Measurements from ENCODE around the gene CHMP4B.

CHMP4B gene

DNA sequence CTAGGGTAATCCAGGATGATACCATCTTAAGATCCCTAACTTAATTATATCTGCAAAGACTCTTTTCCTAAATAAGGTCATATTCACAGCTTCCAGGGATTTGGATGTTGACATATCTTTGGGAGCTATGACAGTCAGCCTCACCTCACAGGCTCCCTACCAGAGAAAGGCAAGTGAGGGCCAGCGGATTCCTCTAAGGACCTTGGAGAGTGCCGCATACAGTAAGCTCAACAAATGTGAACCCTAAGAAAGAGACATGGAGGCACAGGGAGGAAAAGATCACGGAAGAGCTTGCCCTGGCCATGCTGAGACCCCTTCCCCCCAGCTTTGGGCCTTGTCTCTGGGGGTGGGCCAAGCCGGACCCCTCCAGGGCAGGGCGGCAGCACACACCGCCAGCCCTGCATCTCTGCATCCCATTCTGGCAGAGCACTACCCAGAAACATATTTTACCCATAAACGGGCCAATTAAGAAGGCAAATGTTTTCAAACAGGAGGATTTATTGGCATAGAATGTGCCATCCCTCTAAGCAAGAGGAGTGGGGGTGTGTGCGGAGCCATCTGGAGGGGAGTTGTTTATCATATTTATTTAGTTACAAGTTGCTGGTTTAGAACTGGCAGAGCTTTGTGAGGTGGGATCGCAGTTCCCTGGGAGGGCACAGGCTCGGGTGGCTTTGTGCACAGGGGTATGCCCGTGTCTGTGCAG, 55.4 kb downstream of the CHMP4B start:
- DNase-seq, result no peak

DNA sequence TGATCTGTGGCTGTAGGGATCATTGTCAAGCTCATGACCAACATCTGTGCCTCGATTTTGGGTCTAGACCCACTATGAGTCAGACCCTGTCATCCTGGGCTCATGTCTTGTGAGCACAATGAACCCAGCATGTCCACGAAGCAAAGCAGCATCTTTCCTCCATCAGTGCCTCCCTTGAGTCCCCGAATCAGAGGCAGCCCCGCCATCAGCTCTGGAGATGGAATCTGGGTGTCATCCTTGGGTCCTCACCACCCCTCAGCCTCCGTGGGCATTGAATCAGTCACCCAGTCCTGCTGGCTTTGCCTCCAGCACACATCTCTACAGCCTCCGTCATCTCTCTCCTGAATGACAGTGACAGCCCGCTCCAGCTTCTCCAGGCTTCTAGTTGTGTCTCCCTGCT, 56.9 kb downstream of the CHMP4B start:
- no peak for DNase-seq

DNA sequence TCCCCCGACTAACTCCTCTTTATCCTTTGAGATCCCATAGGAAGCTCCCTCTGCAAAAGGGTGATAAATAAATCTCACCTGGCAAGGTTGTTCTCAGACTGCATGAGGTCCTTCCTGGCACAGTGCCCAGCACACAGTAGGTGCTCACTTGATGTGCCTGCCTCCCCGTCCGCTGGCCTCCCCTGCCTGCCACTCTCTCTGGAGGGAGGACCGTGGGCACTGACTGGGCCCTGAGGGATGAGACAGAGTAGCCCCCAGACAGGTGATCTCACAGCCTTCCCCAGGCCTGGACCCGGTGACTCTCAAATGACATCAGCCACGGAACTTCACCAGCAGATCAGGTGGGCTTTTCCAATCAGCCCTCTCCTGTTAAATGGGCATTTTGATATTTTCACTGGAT, 57.4 kb downstream of the CHMP4B start:
- no peak for DNase-seq

DNA sequence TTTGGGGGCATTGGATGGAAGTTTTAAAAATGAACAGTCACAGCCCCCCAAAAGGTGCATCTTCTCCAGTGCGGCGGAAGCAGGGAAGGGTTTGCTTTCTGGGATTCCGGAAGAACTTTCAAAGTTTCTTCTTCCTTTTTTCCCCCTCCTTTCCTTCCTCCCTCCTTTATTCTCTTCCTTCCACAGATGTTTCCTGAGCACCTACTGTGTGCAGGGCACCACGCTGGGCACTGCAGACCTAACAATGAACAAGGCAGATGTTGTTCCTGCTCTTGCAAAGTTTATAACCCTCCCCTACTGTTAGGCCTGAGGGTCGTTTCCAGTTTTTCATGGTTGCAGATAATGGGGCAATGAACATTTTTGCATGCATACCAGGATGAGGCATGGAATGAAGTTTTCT, 58.1 kb downstream of the CHMP4B start:
- DNase-seq, result no peak

DNA sequence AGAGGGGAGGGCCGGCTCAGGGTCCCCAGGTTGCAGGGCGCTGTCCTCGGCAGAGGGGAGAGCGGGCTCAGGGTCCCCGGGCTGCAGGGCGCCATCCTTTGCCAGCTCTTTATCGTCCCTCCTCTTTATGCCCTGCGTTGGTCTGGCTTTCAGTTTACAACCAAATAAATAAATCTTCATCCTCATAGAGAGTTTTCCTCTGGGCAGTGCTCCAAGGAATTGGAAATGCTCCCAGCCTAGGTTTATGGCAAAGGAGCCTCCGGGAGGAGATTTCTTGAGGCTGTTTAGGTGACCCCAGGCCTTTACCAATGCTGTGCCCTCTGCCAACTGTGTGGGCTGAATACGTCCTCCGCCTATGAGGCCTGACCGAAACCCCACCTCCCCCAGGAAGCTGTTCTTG, 60.2 kb downstream of the CHMP4B start:
- DNase-seq, result no peak

DNA sequence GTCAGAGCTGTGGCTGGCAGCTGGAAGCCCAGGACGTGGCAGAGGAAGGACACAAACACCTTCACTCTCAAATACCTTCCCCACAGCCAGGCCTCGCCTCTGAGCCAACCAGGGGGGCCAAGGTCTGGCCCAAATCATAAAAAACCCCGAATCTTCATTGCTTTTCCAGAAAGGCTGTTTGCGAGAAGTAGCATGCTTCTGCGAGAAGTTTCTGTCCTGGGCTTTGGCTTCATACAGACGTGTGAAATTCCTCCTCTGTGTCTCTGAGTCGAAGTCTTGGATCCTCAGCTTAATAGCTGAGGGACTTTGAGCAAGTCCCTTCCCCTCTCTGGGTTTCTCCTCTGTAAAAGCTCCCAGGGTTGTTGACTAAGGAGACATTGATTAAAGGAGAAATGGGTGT, 63.0 kb downstream of the CHMP4B start:
- no peak for DNase-seq

DNA sequence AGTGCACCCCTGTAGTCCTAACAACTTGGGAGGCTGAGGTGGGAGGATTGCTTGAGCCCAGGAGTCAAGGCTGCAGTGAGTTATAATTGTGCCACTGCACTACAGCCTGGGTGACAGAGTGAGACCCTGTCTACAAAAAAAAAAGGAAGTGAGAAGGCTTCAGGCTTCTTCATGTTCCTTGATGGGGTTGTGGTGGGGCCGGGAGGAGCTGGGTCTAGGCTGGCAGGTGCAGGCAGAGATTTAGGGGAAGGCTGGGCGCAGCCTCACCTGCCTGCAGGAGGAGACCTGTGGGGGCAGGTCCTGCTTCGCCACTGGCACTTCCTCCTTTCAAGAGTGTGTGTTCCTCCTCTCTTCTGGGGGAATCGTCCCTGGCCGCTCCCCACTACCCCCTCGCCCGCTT, 63.9 kb downstream of the CHMP4B start:
- no peak for DNase-seq

DNA sequence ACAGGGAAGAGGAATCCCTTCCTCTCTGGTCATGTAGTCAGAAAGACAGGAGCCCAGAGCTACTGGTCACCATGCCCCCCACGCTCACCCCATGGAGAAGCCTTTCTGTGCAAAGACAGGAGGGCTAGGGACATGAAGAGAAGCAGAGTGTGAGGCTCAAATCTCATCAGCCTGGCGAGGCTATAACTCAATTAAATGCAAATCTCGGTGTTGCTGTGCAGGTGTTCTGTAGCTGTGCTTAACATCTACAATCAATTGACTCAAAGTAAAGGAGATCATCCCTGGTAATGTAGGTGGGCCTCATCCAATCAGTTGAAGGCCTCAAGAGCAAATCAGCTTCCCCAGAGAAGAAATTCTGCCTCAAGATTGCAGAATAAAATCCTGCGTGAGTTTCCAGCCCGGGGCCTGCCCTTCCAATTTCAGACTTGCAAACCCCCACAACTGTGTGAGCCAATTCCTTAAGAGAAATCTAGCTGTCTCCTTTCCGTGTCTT, 64.4 kb downstream of the CHMP4B start:
- DNase-seq, result no peak

DNA sequence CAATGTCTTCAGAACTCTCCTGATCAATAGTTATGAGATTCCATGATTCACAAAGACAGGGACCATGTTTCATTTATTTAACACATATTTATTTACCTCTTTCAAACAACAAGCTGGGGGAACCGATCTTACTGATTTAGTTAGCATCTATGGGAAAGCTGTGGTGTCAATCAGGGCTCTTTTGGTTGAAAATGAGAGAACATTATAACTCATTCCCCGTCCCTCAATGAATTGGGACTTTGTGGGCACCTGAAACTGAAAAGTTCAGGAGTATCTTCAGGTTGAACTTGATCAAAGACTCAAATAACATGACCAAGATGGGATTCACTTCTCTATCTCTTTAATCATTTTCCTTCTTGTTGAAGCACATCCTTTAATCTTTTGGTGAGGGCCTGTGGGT, 67.4 kb downstream of the CHMP4B start:
- no peak for DNase-seq

DNA sequence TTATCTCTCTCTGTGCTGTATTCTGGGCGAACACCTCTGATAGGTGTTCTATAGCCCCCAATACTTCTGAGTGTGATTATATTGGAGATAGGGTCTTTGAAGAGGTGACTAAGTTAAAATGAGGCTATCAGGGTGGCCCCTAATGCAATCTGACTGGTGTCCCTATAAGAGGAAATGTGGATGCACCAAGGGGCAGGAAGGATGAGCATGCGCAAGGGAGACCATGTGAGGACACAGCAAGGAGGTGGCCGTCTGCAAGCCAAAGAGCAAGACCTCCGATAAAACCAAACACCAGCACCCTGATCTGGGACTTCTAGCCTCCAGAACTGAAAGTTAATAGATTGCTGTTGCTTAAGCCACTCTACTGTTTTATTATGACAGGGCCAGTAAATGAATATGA, 69.2 kb downstream of the CHMP4B start:
- DNase-seq, result no peak

DNA sequence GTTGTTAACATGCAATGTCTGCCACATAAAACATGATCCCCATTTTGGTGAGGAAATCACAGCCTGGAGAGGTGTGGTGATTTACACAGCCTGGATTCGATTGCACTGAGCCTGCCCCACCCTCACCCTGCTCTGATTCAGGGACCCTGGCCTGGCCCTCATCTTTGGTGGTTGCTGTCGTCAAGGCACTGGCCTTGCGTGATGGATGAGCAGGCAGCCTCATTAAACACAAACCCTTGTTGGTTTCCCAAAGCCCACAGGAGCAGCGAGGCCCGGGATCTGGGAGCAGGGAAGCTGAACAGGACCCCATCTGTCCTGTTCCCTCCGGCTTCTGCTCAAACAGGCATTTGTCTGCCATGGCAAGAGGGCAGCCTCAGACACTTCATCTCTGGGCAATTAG, 70.8 kb downstream of the CHMP4B start:
- DNase-seq, result no peak

DNA sequence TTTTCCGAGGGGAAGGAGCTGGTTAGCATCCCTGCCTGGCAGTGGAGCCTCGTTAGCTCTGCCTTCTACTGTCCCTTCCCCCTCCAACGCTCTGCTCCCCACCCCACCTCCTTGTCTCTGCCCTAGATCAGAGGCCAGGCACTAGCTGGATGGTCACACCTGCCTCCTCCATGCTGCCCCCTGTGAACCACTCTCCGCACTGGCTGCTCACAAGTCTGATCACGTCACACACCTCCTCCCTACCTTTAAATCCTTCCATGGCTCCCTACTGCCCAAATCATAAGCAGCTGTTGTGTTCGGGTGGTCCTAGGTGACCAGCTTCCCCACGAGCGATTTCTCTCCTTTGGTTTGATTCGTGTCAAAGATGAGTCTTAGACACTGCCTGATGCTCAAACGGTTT, 71.3 kb downstream of the CHMP4B start:
- no peak for DNase-seq

DNA sequence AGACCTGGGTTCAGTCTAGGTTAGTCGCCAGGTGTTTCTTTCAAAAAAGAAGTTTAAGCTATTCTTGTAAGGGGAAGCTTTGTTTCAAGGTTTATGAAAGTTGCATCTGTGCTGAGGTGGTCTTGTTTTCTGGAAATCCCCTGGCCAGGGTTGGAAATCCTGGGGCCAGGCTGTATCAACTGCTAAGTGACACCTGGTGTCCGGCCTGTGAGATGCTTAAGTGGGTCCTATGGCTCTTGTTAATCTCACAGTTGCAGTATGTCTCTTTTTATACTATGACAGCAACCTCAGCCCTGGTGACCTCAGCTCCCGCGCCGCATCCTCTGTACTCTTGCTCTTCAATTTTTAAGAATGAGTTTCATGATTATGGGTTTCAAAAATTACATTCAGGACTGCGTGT, 72.0 kb downstream of the CHMP4B start:
- no peak for DNase-seq

DNA sequence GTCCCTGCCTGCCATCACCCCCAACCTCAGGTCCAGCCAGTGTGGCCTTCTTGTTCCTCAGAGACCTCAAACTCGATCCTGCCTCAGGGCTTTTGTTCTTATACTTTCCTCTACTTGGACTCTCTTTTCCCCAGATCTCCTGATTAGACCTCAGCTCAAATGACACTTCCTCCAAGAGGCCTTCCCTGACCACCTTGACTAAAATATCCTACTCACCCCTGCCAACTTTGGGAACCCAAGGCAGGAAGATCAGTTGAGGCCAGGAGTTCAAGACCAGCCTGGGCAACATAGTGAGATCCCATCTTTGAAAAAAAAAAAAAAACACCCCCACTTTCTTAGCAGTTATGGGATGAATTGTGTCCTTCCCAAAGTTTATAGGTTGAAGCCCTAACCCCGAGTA, 73.5 kb downstream of the CHMP4B start:
- no peak for DNase-seq

DNA sequence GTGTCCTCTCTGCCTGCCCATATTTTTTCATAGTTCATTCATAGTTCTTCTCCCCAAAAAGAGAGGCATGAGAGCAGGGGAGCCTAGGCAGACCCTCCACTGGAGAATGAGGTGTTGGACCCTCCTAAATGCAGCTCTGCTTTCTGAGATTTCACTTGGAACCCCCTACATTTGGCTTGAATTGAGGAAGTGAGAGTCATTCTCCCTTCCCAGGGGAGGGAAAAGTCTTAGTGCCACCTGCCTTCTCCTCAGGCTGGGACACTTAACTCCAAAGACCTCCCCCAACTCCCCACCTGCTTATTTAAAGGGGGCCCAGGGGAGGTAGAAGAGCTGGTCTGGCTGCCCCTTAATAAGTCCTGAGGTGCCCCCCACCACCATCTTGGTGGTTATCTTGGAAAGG, 78.2 kb downstream of the CHMP4B start:
- DNase-seq, result no peak

DNA sequence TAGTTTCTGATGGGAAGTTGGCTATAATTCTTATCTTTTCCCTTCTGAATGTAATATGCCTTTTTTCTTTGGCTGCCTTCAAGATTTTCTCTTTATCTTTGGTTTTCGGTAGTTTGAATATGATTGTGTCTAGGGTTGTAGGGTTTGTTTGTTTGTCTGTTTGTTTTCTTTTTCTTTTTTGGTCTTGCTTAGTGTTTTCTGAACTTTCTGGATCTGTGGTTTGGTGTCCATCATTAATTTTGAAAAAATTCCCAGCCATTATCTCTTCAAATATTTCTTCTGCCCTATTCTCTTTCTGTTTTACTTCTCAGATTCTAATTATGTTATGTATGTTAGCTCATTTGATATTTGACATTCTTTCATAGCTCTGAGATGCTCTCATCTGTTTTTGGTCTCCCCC, 79.4 kb downstream of the CHMP4B start:
- no peak for DNase-seq

DNA sequence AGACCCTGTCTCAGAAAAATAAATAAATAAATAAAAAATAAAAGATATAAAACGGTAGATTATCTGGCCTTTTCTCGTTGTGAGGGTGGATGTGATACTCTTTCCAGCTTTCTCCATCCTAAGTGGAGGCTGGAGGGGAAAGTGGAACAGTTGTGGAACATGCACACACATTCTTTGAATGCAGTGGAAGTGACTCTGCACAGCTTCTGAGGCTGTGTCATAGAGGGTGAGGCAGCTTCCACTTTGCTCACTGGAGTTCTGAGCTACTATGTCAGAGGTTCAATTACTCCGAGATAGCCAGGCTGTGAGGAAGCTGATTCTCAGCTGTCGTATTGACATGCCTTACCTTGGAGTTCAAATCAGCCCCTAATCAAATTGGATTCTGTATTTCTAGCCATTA, 82.2 kb downstream of the CHMP4B start:
- no peak for DNase-seq

DNA sequence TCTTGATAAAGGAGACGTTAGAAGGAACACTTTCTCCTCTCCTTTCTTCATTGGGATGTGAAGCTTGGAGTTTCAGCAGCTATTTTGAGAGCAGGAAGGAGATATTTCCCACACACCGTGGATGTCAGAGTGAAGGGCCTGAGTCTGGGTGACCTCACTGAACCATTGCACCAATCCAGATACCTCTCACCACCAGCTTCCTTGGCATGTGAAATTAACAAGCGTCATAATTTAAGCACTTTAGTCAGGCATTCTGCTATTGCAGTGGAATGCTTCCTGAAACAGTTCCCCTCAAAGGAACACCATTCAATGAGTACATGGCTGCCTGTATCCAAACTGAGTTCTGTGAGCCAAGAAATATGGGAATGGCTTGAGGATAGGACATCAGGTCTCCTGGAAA, 83.7 kb downstream of the CHMP4B start:
- DNase-seq, result no peak

DNA sequence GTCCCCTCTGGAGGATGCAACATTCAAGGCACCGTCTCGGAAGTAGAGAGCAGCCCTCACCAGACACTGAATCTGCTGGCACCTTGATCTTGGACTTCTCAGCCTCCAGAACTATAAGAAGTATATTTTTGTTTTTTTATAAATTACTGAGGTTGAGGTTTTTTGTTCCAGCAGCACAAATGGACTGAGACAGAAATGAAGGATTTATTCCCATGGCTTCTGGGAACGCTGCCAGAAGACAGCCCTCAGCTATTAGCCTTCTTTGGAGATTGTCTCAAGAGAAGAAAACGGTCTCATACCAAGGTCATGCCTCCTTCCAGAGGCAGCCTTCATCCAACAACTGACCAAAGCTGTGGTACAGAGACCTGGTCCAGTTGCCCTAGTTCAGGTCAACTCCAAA, 85.4 kb downstream of the CHMP4B start:
- no peak for DNase-seq

DNA sequence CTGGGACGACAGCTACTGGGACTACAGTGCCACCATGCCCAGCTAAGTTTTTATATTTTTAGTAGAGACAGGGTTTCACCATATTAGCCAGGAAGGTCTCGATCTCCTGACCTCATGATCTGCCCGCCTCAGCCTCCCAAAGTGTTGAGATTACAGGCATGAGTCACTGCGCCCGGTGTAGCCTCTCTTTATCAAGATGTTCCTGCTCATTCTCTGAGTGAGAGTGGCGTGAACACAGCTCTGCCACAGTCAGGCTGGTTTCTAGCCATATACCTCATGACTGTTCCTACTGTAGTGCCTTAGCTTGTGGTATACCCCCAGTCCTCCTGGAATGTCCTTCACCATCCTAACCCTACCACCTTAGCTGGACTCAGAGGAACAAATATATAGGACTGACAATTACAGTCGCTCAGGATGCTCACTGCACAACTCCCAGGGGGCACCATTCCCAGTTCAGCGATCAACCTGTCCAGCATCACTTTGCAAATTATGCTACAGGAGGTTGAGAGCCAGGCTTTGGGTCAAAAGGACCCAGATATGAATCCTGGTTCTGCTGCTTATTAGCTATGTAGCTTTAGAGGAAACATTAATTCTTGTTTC, 86.3 kb downstream of the CHMP4B start:
- DNase-seq, result no peak

DNA sequence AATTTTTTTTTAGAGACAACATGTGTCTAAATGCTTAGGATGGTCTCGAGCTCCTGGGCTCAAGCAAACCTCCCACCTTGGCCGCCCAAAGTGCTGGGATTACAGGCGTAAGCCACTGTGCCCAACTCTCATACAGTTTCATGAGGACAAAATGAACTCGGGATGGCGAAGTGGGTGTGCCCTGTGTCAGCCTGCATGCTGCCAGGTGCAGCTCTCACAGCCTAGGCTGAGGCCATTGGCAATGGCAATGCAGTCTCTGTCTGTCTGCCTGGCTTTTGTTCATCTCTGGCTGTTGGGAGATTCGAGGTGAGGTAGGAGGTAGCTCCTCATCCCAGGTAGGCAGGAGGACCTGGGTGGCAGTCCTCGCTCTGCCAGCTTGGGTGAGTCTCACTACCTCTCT, 88.0 kb downstream of the CHMP4B start:
- no peak for DNase-seq

DNA sequence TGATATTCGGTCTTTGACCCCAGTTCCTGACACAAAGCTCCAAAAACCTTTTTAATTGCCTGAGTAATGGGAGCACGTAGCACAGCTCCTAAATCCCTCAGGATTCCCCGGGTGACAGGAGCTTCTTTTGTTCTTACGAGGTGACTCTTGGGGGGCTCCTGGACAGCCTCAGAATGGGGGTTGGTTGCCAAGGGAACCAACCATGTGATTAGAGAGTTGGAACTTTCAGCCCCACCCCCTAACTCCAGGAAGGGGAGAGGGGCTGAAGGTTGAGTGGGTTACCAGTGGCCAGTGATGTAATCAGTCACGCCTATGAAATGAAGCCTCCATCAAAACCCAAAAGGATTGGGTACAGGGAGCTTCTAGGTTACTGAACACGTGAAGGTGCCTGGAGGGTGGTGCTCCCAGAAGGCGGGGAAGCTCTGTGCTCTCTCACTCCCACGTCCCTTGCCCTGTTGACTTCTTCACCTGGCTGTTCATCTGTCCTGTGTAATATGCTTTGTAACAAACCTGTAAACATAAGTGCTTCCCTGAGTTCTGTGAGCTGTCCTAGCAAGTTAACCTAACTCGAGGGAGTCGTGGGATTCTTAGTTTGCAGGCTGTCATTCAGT, 89.5 kb downstream of the CHMP4B start:
- no peak for DNase-seq

DNA sequence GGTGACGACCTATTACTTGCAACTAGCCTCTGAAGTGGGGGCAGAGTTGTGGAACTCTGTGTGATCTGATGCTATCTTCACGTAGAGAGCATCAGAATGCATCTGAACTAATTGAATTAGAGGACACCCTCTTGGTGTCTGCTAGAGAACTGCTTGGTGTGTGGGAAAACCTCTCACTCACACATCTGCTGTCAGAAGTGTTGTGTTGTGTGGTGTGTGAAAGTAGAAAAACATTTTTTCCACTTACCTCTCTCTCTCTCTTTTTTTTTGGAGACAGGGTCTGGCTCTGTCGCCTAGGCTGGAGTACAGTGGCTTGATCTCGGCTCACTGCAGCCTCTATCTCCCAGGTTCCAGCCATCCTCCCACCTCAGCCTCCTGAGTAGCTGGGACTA, 90.0 kb downstream of the CHMP4B start:
- no peak for DNase-seq

DNA sequence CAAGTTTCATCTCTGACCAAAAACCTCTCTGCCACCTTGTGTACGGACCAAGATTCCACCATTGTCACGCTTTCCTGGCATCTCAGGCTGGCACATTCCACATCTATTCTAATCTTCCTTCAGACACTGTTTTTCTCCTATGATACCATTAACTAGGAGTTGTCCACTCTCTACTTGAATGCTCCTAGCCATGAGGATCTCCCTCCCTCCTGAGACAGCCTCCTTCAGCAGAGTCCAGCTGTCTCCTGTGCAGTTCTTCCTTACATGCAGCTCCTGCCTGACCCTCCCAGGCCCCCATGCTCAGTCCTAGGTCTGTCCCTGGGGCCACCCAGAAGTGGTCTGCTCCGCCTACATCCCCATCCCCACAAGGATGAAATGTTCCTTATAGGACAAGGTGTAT, 90.9 kb downstream of the CHMP4B start:
- DNase-seq, result no peak

Measured in activated gamma-delta T cell (primary cell).